NCI-H1105 (cell line): ENCODE measurements around the gene TCF19.
"Not testable (repeated sequence)": the region's sequence is repeated elsewhere in the genome, so short reads cannot be mapped to it uniquely, and the experiment has no call there.

Experiments
- DNase-seq: peaks from one replicate; lab custom pipeline; 2025; lab: John Stamatoyannopoulos, UW

TCF19 gene

GRCh38 chr6:31162463-31163165, 4.2 kb downstream of the TCF19 start:
- no peak for DNase-seq

- DNase-seq = no peak
Observed at GRCh38 chr6:31163922-31164321, 5.5 kb downstream of the TCF19 start.

- not testable (repeated sequence) for DNase-seq
Observed at GRCh38 chr6:31164475-31165063, 6.2 kb downstream of the TCF19 start.

- DNase-seq = not testable (repeated sequence)
Observed at GRCh38 chr6:31165064-31165832, 6.9 kb downstream of the TCF19 start.

GRCh38 chr6:31165986-31166385, 7.6 kb downstream of the TCF19 start:
- DNase-seq = no peak

- no peak for DNase-seq
Observed at GRCh38 chr6:31168606-31169005, 10.2 kb downstream of the TCF19 start.

GRCh38 chr6:31169123-31169857, 10.9 kb downstream of the TCF19 start:
- DNase-seq = no peak

- not testable (repeated sequence) for DNase-seq
Observed at GRCh38 chr6:31169858-31170599, 11.6 kb downstream of the TCF19 start.

- no peak for DNase-seq
Observed at GRCh38 chr6:31170600-31170881, 12.2 kb downstream of the TCF19 start, which contains the start of gene POU5F1. TSS of gene POU5F1 (minus strand) at chr6:31170682. CDS start at chr6:31170620, 62 bp downstream.

- no peak for DNase-seq
Observed at GRCh38 chr6:31170987-31171671, 12.7 kb downstream of the TCF19 start.

GRCh38 chr6:31171931-31172905, 13.8 kb downstream of the TCF19 start:
- no peak for DNase-seq

- no peak for DNase-seq
Observed at GRCh38 chr6:31172973-31173384, 14.6 kb downstream of the TCF19 start.

- no peak for DNase-seq
Observed at GRCh38 chr6:31173406-31173805, 15.0 kb downstream of the TCF19 start.

GRCh38 chr6:31174378-31174777, 16.0 kb downstream of the TCF19 start:
- no peak for DNase-seq

GRCh38 chr6:31175971-31176370, 17.6 kb downstream of the TCF19 start:
- DNase-seq = no peak

GRCh38 chr6:31178143-31179041, 20.0 kb downstream of the TCF19 start:
- DNase-seq = no peak

GRCh38 chr6:31179042-31179386, 20.6 kb downstream of the TCF19 start:
- no peak for DNase-seq

GRCh38 chr6:31179896-31180295, 21.5 kb downstream of the TCF19 start:
- DNase-seq = no peak

- no peak for DNase-seq
Observed at GRCh38 chr6:31180500-31180899, 22.1 kb downstream of the TCF19 start.
